Right kidney (tissue), 1 donor: Measurements from ENCODE around the gene GPR89A.
"Not testable (repeated sequence)": the region's sequence is repeated elsewhere in the genome, so short reads cannot be mapped to it uniquely, and the experiment has no call there.

Experiments used
- DNase-seq: peaks from one replicate; pipeline ENCODE4 v3.0.0-alpha.2; 2016

The GPR89A gene

DNA sequence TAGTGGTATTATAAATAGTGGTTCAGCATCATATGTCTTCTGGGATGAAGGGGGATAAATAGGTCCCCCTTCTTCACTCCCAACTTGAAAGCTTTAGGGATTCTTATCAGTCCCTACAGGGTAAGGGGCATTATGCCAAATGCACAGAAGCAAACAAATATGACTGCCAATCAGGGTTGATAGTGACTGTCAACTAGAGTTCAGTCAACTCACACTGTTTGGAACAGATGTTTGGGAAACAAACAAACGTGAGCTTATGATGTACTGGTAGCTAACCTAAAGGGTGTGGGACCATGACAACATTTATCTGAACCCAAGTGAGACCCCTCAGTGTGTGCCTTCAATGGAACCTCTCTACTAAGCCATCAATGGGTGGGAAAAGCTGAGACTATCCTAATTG lies 65.4 kb downstream of the GPR89A start:
- DNase-seq, result not testable (repeated sequence)

DNA sequence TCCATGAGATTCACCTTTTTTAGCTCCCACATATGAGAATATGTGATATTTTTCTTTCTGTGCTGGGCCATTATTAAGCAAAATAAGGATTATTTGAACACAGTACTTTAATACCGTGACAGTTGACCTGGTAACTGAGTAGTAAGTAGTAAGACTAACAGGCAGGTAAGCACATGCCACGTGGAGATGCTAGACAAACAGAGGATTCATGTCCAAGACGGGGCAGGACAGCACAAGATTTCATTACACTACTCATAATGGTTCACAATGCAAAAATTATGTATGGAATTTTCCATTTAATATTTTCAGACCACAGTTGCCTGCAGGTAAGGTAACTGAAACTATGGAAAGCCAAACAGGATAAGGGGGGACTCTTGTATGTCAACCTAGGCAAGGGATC lies 77.1 kb downstream of the GPR89A start:
- not testable (repeated sequence) for DNase-seq

DNA sequence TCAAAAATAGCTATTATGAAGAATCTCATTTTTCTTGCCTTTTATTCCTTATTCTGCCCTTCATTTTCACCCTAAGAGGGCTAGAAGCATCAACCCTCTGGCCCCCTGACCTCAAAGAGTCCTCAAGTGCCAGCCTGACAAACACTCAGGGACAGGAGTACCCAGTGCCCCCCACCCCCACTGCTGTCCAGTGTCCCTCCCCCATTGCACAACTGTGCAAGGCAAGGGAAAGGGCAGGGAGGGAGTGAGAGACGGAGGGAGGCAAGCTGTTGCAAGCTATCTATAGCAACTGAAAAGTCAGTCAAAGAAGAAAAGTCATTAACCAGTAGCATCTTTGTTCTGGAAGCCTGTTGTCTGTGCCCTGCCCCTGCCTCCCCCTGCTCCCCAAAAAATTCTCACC lies 78.3 kb downstream of the GPR89A start:
- not testable (repeated sequence) for DNase-seq

DNA sequence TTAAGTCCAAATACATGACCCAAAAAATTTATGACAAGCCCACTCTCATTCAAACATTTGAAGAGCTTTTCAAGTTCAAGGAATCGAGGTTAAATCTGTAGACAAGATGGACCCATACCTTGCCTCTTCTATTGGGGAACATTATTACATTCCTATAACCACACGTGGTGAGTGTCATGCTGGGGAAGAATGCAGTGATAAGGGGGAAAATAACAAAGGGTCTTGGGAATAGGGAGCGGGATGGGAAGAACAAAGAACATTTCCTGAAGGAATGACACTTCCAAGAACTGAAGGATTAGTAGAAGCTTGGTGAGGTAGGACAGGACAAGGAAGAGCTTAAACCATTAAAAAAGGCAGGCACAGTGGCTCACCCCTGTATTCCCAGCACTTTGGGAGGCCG lies 80.5 kb downstream of the GPR89A start:
- DNase-seq, result no peak

DNA sequence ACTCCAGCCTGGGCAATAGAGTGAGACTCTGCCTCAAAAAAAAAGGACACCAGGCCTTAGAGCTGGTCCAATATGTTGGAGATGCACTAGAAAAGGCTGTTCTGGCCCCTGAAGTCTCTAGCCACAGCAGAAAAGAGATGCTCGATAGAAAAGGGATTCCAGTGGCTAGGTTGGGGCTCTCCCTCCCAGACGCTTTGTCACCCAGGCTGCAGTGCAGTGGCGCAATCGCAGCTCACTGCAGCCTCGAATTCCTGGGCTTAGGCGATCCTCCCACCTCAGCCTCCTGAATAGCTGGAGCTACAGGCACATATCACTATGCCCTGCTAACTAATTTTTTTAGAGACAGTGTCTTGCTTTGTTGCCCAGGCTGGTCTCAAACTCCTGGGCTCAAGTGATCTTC lies 81.1 kb downstream of the GPR89A start:
- DNase-seq, result no peak

DNA sequence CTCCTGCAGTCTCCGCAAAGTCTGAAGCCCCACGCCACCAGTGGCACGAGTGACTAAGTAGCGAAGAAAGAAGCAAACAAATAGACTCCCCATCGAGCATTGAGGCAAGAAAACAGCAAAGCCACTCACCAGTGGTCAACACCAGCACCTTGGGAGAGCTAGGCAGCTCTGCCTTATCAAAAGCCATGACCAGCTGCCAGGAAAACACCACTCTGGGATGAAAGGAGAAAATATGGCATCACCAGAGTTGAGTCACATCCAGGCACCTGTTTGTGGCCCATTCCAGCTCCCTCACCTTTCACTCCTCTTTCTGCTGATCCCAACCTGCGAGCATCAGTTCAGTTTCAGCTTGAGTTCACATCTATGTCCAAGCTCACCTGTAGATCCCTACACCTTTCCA lies 82.1 kb downstream of the GPR89A start:
- no peak for DNase-seq

DNA sequence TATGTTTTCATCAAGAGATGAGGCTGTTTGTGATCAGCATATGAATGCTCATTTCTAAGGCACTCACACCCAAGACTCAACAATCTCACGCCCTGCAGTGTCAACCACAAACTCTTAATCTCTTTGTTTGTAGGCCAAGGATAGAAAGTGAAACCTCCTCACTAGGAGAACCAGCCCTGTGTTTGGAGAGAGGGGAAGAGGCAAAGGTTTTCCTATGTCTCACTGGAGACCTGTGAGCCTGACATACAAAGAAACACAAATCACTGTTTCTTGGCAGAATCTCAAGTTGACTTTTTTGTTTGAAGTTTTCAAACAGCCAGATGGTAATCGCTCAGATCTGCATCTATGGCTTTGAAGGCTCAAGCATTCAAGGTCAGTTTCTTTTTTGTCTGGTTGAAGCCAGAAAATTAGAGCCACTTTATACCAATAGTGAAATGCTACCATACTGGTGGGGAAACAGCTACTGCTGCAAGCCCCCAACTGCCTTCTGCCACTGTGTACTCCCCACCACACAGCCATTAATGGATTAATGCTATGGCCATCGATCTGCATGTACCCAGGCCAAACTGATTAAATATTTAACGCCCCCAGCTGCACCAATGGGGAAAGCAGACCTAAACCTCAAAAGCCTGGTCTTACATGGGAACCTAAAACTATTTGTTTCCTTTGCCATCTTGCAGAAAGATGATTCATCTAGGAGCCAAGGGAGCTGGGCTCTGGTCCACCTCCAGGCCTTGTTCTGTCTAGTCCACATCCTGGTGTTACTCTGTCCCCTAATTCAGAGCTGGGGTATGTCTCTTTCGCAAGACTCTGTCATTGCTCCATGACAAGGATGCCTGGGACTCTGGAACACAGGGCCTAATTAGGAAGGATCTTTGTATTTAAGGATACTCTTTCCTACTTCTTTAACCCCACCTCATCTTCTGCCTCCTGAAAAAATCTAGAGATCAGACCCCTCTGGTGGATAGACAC lies 83.1 kb downstream of the GPR89A start:
- DNase-seq, result no peak

DNA sequence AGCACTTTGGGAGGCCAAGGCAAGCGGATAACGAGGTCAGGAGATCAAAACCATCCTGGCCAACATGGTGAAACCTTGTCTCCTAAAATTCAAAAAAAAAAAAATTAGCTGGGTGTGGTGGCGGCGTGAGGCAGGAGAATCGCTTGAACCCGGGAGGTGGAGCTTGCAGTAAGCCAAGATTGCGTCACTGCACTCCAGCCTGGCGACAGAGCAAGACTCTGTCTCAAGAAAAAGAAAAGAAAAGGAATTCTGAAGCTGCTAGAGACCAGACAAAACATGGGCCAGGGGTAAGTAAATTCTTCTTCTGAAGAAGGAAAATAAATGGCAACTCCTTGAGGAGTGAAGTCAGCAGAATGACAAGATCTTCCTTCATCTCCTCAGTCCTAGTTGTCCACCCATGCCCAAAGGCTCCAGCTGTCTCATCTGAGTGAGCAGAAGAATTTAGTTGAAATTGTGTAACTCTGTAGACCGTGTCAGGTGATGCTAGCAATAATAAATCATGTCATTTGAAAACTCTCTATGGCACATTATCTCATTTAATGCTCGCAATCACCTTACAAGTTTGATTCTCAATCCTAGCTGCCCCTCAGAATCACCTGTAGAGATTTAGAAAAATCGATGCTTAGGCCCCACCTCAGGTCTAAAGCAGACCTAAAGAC lies 85.1 kb downstream of the GPR89A start:
- no peak for DNase-seq

DNA sequence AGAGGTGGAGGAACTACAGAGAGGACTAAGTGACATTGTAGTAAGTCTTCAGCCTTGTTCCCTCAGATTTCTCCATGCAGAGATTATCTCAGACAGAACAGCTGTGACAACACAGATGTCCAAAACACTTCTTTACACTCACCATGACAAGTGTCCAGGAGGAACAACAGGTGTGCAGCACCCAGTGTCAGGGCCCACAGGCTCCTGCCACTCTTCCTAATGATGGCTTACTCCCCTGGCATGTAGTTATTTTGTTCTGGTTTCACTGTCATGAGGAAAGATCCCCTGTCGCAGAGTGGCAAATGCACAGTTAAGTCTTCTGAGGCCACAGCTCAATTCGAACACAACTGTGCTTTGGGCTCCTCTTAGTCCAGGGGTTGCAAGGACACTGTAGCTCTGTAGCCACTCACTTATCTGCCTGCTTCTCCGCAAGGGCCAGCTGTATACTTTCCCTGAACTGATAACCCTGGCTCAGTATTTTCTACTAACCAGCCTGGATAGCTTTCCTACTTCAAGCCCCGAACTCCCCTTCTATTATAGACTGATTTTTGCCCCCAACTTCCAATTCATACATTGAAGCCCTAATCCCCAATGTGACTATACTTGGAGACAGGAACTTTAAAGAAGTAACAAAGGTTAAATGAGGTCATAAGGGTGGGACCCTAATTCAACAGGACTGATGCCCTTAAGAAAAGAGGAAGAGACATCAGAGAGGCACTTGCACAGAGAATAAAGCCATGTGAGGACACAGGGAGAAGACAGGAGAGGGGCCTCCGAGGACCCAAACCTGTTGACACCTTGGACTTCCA lies 88.2 kb downstream of the GPR89A start:
- DNase-seq, result no peak

DNA sequence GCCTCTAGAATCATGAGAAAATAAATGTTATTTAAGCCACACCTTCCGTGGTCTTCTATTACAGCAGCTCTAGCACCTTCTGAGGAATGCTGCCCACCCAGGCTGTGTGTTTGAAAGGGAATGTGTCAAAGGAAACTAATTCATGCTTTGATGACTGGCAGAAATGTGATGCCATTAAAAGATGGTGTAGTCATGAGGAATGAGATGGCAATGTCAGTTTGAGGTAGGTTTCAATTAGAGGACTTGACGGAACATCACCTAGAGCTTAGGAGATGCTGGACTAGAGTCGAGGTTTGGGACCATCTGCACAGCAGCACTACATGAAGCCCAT lies 88.8 kb downstream of the GPR89A start:
- no peak for DNase-seq

DNA sequence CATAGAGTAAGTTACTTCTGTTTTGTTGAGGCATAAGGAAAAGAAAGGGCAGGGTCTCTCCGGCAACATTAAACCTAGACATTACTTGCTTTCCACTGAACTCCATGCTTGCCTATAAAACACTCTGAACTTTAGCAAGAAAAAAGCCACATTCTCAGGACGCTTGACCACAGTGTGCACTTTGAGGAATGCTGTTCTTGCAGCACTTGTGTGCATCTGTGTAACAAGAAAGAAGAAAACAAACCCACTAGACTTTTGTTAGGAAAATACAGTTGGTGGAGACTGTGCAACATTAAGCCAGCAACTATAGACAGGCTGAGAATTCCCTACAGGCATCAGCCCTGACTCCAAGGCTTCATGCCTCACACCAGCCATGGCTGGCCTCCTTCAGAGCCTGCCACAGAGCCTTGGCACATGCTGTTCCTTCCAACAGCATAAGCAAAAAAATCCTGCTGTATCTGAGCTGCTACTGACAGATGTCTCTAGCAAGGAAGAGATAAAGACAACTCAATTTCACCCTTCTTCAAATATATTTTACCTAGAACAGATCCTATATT lies 93.6 kb downstream of the GPR89A start:
- no peak for DNase-seq

DNA sequence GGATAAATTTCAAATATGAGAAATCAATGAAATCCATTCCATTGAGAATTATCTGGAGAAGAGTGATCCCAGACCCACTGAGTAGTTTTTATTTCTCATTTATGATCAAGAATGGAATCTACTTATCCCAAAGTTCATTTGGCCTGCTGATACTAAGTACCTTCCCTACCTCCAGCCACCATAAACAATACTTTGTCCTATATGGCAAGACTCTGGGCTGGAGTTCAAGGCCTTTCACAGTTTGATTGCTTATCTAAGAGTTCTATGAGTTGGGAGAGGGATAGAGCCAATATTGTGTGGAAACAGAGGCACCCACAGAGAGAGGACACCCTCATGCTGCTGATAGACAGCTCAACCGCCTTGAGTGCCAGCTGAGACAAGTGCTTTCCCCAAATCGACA lies 94.3 kb downstream of the GPR89A start:
- no peak for DNase-seq

DNA sequence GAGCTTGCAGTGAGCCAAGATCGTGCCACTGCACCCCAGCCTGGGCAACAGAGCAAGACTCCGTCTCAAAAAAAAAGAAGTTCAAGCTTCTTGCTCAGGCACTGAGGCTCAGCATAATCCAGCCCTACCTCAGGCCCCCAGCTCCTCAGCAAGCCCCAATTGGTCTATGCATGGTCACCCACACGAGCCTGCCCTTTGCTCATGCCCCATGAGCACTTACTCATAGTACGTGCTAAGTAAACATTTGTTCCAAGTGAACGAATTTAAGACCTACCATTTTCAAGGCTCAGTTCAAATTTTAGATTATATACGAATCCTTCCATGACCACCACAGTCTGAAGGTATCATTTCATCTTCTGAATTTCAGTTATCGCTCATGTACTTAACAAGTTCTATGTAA lies 95.0 kb downstream of the GPR89A start:
- no peak for DNase-seq

DNA sequence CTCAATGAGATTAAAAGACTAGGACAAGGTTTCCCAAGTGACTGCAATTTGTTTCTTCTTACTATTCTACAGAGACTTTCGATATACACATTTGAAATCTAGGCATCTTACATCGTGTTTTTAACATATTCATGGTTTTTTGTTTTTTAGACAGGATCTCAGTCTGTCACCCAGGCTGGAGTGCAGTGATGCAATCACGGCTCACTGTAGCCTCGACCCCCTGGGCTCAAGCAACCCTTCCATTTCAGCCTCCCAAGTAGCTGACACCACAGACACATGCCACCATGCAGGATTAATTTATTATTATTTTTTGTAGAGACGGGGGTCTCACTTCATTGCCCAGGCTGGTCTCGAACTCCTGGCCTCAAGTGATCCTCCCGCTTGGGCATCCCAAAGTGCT lies 97.8 kb downstream of the GPR89A start:
- DNase-seq, result no peak

DNA sequence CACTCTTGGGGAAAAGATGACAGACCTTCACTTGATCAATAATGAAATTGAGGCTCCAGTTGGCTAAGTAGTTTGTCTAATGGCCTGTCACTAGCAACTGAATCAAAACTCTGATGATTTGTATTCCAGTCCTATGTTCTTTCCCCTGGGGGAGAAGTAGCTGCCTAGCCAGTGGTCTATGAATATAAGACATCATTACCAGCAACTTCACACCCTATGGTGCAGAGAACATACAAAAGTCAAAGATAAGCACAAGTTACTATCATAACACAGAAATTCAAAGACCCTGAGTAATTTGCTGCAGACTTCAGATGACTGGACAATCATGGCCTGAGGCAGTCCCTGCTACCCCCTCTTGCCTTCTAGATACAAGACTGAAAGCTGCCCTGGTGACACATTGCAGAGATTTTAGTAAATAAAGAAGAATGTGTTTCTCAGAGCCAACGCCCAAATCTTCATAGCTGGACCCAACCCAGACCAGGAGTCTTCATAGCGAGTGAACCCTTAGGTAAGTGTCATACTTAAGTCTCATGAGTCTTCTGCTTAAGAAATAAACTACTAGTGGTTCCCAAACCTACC lies 98.4 kb downstream of the GPR89A start:
- DNase-seq, result no peak

DNA sequence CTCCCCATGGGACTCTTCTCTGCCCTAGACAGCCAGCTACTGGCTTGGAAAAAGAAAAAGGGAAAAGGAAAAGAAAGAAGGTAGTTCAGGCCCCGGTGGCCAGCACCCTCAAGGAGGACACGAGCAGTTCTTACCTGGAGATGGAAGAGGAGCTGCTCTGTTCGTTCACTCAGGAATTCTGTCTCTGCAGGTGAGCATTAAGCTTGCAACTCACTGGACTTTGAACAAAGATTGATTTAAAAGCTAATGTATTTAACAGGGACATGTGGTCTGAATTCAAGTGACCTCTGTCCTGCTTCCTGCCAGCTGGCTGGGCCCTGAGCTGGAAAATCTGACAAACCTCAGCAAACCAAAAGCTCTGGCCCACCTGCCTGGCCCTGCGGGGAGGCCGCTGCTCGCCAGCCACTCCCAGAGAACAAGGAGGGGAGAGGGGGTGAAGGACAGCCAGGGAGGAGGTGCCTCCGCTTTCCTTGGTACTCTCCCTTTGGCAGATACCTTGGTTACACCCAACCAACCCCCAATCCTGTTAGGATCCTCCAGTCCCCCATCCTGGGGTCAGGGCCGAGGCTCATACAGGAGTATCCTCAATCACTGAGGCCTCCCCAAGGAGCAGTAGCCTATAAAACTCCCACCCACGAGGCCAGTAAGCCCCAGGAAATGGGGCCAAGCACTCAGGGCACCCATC lies 99.5 kb downstream of the GPR89A start, which contains the start of gene PDZK1:
Gene PDZK1 (minus strand): TSS at position 186 of the 685 bp plus-strand sequence. CDS start 19,347 bp downstream, outside the sequence.
- peak; percentile 37 for DNase-seq

DNA sequence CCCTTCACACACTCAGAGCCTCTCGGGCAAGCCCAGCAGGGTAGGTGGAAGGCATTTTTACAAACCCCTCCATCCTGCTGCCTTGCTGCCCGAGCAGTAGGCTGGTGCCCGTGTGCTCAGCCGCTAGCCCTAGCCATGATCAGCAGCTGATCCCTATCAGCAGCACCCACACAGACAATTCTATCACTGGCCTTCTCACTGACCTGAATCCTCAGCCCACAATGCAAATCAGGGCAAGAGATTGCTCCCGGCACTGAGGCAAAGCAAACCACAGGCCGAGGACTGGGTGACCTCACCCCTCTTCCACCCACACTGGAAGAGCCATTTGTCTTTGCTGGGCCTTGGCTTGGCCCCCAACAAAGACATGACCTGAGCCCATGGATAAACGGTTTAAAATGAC lies 100.3 kb downstream of the GPR89A start:
- DNase-seq, result no peak

DNA sequence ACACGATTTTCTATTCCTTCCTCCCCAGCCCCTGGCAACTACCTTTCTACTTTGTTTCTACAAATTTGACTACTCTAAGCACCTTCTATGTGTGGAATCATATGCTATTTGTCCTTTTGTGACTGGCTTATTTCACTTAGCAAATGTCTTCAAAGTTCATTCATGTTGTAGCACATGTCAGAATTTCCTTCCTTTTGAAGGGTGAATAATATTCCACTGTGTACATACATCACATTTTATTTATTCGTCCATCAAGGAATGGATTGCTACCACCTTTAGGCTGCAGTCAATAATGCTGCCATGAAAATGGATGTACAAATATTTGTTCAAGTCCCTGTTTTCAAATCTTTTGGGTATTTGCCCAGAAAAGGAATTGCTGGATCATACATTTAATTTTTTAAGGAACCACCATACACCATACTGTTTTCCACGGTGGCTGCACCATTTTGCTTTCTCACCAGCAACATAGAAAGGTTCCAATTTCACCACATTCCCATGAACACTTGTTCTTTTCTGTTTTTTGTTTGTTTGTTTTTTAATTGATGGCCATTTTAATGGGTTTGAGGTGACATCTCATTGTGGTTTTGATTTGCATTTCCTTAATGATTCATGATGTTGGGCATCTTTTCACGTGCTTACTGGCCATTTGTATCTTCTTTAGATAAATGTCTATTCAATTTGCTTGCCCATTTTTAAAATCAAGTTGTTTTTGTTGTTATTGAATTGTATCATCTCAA lies 102.7 kb downstream of the GPR89A start:
- DNase-seq, result no peak

DNA sequence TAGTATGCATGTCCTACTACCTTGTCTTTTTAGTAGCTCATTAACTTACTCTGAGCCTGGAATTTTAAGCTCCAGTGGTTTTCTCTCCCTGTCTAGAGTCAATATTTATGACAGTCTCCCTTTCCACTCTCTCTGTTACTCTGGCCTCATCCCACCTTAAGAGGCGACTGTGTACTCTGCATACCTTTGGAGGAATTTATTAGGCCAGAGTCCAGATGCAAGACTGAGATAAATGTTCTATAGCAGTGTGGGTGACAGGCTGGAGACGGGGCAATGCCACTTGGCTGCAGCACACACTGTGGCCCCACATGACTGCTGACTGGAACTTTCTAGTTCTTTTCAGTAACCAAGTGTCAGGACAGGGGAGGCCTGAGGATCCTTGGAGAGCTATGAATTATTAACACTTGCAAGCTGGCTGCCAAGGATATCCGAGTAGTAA lies 103.4 kb downstream of the GPR89A start:
- DNase-seq, result peak; percentile 53

DNA sequence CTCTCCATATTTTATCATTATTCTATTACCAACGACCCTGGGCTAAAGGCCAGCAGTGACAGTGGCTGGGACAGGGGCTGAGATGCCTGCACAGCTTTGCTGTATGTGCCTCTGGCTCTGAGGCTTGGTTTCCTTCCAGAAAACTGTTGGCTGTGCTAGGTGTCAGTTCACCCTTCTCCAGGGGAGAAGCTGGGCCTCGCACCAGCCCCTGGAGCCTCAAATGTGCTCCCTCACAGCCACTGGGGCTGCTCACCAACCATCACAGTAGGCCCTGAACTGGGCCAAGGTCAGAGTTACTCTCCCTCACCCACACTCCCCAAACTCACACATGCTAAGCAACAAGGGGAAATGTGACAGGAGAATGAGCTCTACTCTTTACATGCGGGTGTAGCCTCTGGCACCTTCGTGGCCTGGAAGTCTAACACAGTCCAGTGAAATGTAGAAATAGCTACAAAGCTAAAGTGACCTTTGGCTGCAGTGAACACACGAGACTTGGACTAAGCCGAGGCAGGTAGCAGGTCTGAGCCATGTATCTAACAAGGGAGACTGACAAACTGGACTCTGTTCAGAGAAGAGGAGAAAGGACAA lies 106.8 kb downstream of the GPR89A start:
- DNase-seq, result no peak
